Upper lobe of right lung (tissue), 1 donor: Measurements from ENCODE around the gene ANK2. TPM values are rescaled to one million over a fixed set of nuclear protein-coding genes. Genes with fewer than 3 reads are reported as not detected.

ENCODE experiments used
- ATAC-seq: fragments of 200-7000 bp; cut with Tn5 transposase; one replicate; pipeline ENCODE4 v1.9.1; 2020; ENCODE audit warnings: mild to moderate bottlenecking, moderate library complexity
- DNase-seq: peaks from one replicate; pipeline ENCODE4 v3.0.0-alpha.2; 2020
- H3K27ac ChIP-seq: fragments of 200-600 bp; one replicate; pipeline ENCODE4 v1.8.0; 2022
- H3K27me3 ChIP-seq: fragments of 200-600 bp; one replicate; pipeline ENCODE4 v1.8.0; 2022; ENCODE audit warnings: mild to moderate bottlenecking
- H3K36me3 ChIP-seq: fragments of 200-600 bp; one replicate; pipeline ENCODE4 v1.8.0; 2022
- H3K4me1 ChIP-seq: fragments of 200-600 bp; one replicate; pipeline ENCODE4 v1.8.0; 2022
- H3K4me3 ChIP-seq: fragments of 200-600 bp; one replicate; pipeline ENCODE4 v1.8.0; 2022; ENCODE audit warnings: mild to moderate bottlenecking
- H3K9me3 ChIP-seq: fragments of 200-600 bp; one replicate; pipeline ENCODE4 v1.8.0; 2022
- CTCF ChIP-seq: fragments of 200-600 bp; IDR thresholded peaks from one replicate; pipeline ENCODE4 v1.8.0; 2022; ENCODE audit warnings: antibody characterized with exemption
- intact Hi-C: fragments of 100-400 bp; cut with DNase I; formaldehyde crosslinking; loops from one replicate; pipeline ENCODE4 v1.11.0; 2022
- total RNA-seq: library from RNA; stranded (reverse); fragmentation: NEBNext Ultra II Directional; extraction: Animal tissue kit (Norgen Biotek cat#: 25700); gene quantifications from one replicate; pipeline ENCODE4 v1.2.1, GENCODE V29; 2021
- donor health status: DM: no; HTN: yes; CAD: no; lungs with severe emphysema.

ANK2 gene
- total RNA-seq, 1 donor from 2014 or later: 12.0 TPM

DNA sequence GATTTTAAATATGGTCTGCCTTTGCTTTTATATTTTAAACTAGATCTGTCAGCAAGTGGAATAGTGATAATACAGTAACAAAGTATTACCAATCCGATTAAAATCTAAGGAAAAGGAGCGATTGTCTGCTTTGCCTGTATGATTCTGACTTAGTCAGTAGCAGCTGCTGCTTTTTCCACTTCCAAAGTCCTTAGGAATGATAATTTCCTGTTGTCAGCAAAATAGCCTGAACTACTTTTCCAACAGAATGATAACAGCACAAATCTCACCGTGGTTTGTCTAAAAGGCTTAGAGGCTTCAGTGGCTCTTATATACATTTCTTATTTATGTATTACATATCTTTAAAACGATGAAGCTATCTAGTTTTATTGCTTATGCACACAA lies 290.0 kb downstream of the ANK2 start:
- Histone ChIP-seq H3K27me3 (no peaks in the 10 kb centered on the region), H3K36me3 (no peaks in the 10 kb centered on the region), H3K27ac (no peak overlapping the region), H3K4me1 (no peaks in the 10 kb centered on the region), H3K4me3 (no peak overlapping the region), H3K9me3 (no peaks in the 10 kb centered on the region)
- ATAC-seq (no peak), DNase-seq (no peak)
- TF ChIP-seq CTCF: no peak
- intact Hi-C loops: no loop called here

DNA sequence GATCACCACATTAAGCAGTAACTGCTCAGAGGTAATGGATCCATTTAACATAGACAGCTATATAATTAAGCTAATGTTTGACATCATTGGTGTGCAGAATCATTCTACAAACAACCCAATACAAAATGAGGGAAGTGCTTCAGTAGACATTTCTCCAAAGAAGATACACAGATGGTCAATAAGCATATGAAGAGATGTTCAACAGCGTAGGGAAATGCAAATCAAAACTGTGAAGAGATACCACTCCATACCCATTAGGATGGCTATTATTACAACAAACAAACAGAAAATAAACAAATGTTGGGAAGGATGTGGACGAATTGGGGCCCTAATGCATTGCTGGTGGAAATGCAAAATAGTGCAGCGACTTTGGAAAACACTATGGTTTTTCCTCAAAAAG lies 294.6 kb downstream of the ANK2 start:
- Histone ChIP-seq H3K27ac (no peak overlapping the region), H3K9me3 (no peaks in the 10 kb centered on the region), H3K4me1 (no peaks in the 10 kb centered on the region), H3K36me3 (no peaks in the 10 kb centered on the region), H3K4me3 (no peak overlapping the region), H3K27me3 (no peaks in the 10 kb centered on the region)
- ATAC-seq (no peak), DNase-seq (no peak)
- no peak for TF ChIP-seq CTCF
- intact Hi-C loops: no loop called here

GRCh38 chr4:113347245-113347644 lies 297.8 kb downstream of the ANK2 start:
- no peaks in the 10 kb centered on the region for H3K4me1 ChIP-seq
- intact Hi-C loops: no loop called here
- H3K9me3 ChIP-seq: no peaks in the 10 kb centered on the region
- H3K27me3 ChIP-seq: no peaks in the 10 kb centered on the region
- no peaks in the 10 kb centered on the region for H3K36me3 ChIP-seq
- DNase-seq: no peak
- TF ChIP-seq CTCF: no peak
- H3K27ac ChIP-seq: no peak overlapping the region
- H3K4me3 ChIP-seq: no peak overlapping the region
- no peak for ATAC-seq

DNA sequence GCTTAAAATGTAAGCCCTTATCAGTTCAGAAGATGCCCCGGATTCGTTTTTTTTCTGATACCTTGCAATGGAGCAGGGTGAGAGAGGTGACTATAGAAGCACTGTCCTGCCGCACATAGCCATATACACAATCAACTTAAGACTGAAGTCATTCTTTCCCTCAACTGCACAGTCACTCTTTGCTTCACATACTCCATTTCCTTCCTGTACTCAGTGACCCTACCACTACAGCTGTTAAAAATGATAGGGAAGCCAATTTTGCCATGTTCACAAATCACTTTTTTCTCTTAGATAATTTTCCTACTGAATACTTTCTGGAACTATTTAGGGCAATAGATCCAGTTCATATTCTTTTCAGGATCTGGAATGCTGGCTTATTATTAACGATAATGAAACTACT lies 300.0 kb downstream of the ANK2 start:
- Histone ChIP-seq H3K4me3 (no peak overlapping the region), H3K4me1 (no peaks in the 10 kb centered on the region), H3K27me3 (no peaks in the 10 kb centered on the region), H3K27ac (no peak overlapping the region), H3K9me3 (no peaks in the 10 kb centered on the region), H3K36me3 (no peaks in the 10 kb centered on the region)
- ATAC-seq: no peak
- no peak for DNase-seq
- TF ChIP-seq CTCF: no peak
- intact Hi-C loops: no loop called here

GRCh38 chr4:113350576-113350975 lies 301.1 kb downstream of the ANK2 start:
- TF ChIP-seq CTCF: no peak
- intact Hi-C loops: no loop called here
- Histone ChIP-seq H3K27ac (no peak overlapping the region), H3K9me3 (no peaks in the 10 kb centered on the region), H3K4me1 (no peaks in the 10 kb centered on the region), H3K4me3 (no peak overlapping the region), H3K27me3 (no peaks in the 10 kb centered on the region), H3K36me3 (no peaks in the 10 kb centered on the region)
- no peak for ATAC-seq
- DNase-seq: no peak
